Measurements from ENCODE around the gene SLC7A1.

- TF ChIP-seq GATA2 (IDR thresholded peaks at IDR 0.05; ENCODE audit: low read depth, low read length) (no peak), GATA3 (IDR thresholded peaks at IDR 0.05; ENCODE audit: low read depth, low read length) (no peak)
Measured at GRCh38 chr13:29521336-29521735, 74.2 kb downstream of the SLC7A1 start.

Measured in SH-SY5Y (cell line).